Measurements from ENCODE around the gene RFPL2. TPM values are rescaled to one million over a fixed set of nuclear protein-coding genes. Genes with fewer than 3 reads are reported as not detected.

The RFPL2 gene
- total RNA-seq, 3 donors from 2014 or later (not counting 1 experiment from before 2014, with no cell fraction given), result 0.14 to 0.34 TPM; not detected in 1

DNA sequence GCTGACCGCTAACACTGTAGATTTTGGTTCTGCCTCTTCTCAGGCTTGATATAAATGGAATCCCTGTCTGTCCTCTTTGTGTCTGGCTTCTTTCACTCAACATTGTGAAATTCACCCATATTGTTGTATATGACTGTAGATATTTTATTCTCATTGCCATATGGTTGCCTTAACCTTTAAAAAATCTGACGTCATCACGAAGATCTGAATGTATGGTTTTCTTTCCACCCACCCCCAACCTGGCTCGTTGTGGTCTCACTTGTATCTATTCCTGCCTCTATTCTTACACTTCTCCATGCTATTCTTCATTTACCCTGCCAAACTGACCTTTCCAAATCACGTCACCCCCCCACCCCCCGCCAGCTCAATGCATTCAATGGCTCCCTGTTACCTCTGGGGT lies 23.8 kb downstream of the RFPL2 start:
- H3K36me3 ChIP-seq (ENCODE audit: control insufficient read depth, insufficient read depth, low read length), result no peaks in the 10 kb centered on the region
- TF ChIP-seq, protein P1, sequence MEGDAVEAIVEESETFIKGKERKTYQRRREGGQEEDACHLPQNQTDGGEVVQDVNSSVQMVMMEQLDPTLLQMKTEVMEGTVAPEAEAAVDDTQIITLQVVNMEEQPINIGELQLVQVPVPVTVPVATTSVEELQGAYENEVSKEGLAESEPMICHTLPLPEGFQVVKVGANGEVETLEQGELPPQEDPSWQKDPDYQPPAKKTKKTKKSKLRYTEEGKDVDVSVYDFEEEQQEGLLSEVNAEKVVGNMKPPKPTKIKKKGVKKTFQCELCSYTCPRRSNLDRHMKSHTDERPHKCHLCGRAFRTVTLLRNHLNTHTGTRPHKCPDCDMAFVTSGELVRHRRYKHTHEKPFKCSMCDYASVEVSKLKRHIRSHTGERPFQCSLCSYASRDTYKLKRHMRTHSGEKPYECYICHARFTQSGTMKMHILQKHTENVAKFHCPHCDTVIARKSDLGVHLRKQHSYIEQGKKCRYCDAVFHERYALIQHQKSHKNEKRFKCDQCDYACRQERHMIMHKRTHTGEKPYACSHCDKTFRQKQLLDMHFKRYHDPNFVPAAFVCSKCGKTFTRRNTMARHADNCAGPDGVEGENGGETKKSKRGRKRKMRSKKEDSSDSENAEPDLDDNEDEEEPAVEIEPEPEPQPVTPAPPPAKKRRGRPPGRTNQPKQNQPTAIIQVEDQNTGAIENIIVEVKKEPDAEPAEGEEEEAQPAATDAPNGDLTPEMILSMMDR (IDR thresholded peaks at IDR 0.05), result no peak
- Mint-ChIP-seq H3K36me3 (no peaks in the 10 kb centered on the region), H3K27me3 (ENCODE audit: low read depth in 2 of 2) (peaks cover 15 to 16% of the 10 kb centered on the region in 2 donors), H3K9me3 (no peaks in the 10 kb centered on the region), H3K27ac (no peak overlapping the region), H3K4me3 (no peak overlapping the region), H3K4me1 (no peaks in the 10 kb centered on the region)
- no peaks in the 10 kb centered on the region for H3K27me3 ChIP-seq (ENCODE audit: control insufficient read depth, insufficient read depth, low read length)
- intact Hi-C loops (cut with micrococcal nuclease), result no loop called here
- DNase-seq (no peak), ATAC-seq (no peak)
- H3K9me3 ChIP-seq (ENCODE audit: control insufficient read depth, insufficient read depth, low read length), result no peaks in the 10 kb centered on the region
- WGBS (ENCODE audit: insufficient coverage), result 80% methylated on average over 5 of the region's 6 CpGs
- H3K27ac ChIP-seq (ENCODE audit: low read length), result no peak overlapping the region
- H3K4me3 ChIP-seq (ENCODE audit: low read length), result no peak overlapping the region
- H3K4me1 ChIP-seq (ENCODE audit: control insufficient read depth, insufficient read depth, low read length), result no peaks in the 10 kb centered on the region

DNA sequence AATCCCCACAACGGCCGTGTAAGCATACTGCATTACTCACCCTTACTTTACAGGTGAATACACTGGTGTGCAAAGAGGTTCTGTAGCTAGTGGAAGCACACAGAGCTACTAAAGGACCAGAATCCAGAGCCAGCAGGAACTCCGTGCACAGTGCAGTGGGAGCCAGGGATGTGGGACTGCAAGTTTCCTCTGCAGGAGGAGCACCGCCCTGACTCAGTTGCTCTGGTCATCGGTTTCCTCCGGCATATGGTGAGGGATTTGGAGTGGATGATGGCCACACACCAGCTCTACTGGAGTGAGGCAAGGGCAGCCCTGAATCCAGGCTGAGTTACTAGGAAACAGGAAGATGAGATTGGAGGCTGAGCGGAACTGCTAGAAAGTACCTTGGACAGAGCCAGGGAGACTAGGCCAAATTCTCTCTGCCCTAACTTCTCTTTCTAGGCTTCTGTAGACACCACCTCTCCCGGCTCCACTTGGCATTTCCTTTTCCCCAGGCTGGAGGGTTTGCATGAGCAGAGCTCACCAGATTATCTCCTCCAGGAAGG lies 27.6 kb downstream of the RFPL2 start:
- Mint-ChIP-seq H3K27me3 (ENCODE audit: low read depth in 2 of 2) (peaks cover 30 to 32% of the 10 kb centered on the region in 2 donors), H3K9me3 (no peaks in the 10 kb centered on the region), H3K36me3 (no peaks in the 10 kb centered on the region), H3K4me3 (no peak overlapping the region), H3K4me1 (no peaks in the 10 kb centered on the region), H3K27ac (no peak overlapping the region)
- ATAC-seq (no peak), DNase-seq (no peak)
- 91% methylated on average over 8 of the region's 8 CpGs for WGBS (ENCODE audit: insufficient coverage)
- H3K4me3 ChIP-seq (ENCODE audit: low read length), result no peak overlapping the region
- H3K27me3 ChIP-seq (ENCODE audit: control insufficient read depth, insufficient read depth, low read length), result peaks cover 3% of the 10 kb centered on the region
- no peak overlapping the region for H3K27ac ChIP-seq (ENCODE audit: low read length)
- H3K4me1 ChIP-seq (ENCODE audit: control insufficient read depth, insufficient read depth, low read length), result no peaks in the 10 kb centered on the region
- TF ChIP-seq, protein P1 (IDR thresholded peaks at IDR 0.05), result no peak
- intact Hi-C loops (cut with micrococcal nuclease), result no loop called here
- no peaks in the 10 kb centered on the region for H3K9me3 ChIP-seq (ENCODE audit: control insufficient read depth, insufficient read depth, low read length)
- no peaks in the 10 kb centered on the region for H3K36me3 ChIP-seq (ENCODE audit: control insufficient read depth, insufficient read depth, low read length)

DNA sequence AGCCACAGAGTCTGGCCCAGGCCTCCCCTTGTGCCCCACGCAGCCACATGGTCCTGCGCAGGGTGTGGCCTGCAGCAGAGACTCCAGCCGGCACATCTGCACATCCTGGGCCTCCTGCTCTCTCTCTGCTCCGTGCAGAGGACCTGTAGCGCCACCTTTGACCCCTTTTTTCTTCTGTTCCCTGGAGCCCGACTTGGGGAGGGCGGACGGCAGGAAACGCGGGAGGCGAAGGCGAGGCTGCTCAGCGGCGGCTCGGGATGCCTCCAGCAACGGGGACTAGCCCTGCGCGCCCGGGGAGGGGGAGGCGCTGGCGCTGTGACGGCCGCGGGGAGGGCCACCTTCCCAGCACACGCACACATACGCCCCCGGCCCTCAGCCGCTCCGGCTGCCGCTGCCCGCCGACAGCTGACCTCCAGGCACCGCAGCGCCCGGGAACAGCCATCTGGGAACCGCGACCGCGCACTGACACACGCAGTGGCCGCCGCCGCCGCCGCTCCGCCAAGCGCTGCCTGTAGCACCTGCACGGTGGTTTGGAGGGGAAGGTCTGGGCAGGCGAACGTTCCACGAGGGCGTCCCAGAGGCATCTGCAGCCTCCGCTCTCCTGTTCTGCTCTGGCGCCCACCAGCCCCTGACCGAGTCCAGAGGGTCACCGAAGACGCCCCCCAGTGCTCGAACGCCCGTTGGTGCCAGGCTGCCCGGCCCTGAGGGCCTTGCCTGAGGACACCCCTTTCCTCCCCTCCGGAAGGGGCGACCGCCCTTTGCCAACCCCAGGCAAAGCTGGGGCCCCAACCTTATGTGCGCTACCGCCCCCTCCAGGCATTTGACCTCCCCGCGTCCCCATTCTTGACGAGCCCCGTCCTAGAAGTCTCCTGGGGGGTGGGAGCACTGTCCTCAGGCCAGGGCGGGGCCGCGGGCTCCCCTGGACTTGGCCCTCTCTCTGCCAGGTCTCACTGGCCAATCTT lies 28.9 kb downstream of the RFPL2 start:
- H3K27me3 ChIP-seq (ENCODE audit: control insufficient read depth, insufficient read depth, low read length), result peaks cover 3% of the 10 kb centered on the region
- WGBS (ENCODE audit: insufficient coverage), result 6% methylated on average over 73 of the region's 73 CpGs
- no peaks in the 10 kb centered on the region for H3K9me3 ChIP-seq (ENCODE audit: control insufficient read depth, insufficient read depth, low read length)
- intact Hi-C loops (cut with micrococcal nuclease), result no loop called here
- no peaks in the 10 kb centered on the region for H3K4me1 ChIP-seq (ENCODE audit: control insufficient read depth, insufficient read depth, low read length)
- H3K27ac ChIP-seq (ENCODE audit: low read length), result no peak overlapping the region
- no peak overlapping the region for H3K4me3 ChIP-seq (ENCODE audit: low read length)
- Mint-ChIP-seq H3K36me3 (no peaks in the 10 kb centered on the region), H3K27me3 (ENCODE audit: low read depth in 2 of 2) (peaks cover 30 to 32% of the 10 kb centered on the region in 2 donors), H3K27ac (no peak overlapping the region), H3K9me3 (no peaks in the 10 kb centered on the region), H3K4me3 (no peak overlapping the region), H3K4me1 (no peaks in the 10 kb centered on the region)
- H3K36me3 ChIP-seq (ENCODE audit: control insufficient read depth, insufficient read depth, low read length), result no peaks in the 10 kb centered on the region
- no peak for DNase-seq
- ATAC-seq, result no peak
- TF ChIP-seq, protein P1 (IDR thresholded peaks at IDR 0.05), result no peak

Measured in natural killer cell (primary cell).